KOPT-K1 (cell line): ENCODE data around the gene MEI1.
"Not testable (repeated sequence)": the region's sequence is repeated elsewhere in the genome, so short reads cannot be mapped to it uniquely, and the experiment has no call there.

Source experiments
- H3K27ac ChIP-seq: fragments of 200-600 bp; sonication (generic); 2 replicates; pipeline ENCODE4 v1.5.1; 2016; ENCODE audit warnings: antibody characterized with exemption, mild to moderate bottlenecking, low read depth, low read length; ENCODE audit not compliant: poor library complexity, severe bottlenecking
- H3K36me3 ChIP-seq: fragments of 200-600 bp; sonication (generic); 2 replicates; pipeline ENCODE4 v1.5.1; 2017; ENCODE audit warnings: antibody characterized with exemption, mild to moderate bottlenecking, low read length, moderate library complexity; ENCODE audit not compliant: insufficient read depth
- H3K9me3 ChIP-seq: fragments of 200-600 bp; sonication (generic); 2 replicates; pipeline ENCODE4 v1.5.1; 2017; ENCODE audit warnings: antibody characterized with exemption, low read length, mild to moderate bottlenecking; ENCODE audit not compliant: insufficient read depth, poor library complexity, severe bottlenecking

The MEI1 gene

DNA sequence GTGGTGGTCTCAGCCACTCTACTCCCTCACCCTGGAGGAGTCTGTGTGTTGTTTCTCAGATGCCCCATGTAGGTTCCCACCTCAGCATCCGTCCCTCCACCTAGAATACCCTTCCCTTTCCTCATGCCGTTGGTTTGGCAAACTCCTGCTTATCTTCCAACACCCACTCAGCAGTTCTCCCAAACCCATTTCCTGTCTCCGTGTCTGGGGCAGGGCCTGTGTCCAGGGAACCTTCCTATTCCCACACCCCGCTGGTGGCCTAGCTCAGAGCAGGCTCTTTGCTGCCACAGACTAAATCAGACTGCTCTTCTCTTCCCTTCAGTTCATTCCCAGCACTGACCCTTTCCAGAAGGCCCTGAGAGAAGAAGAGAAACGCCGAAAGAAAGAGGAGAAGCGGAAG lies 126.1 kb downstream of the MEI1 start:
- Histone ChIP-seq H3K36me3 (peaks cover 62% of the 10 kb centered on the region), H3K9me3 (no peaks in the 10 kb centered on the region), H3K27ac (no peak overlapping the region)

DNA sequence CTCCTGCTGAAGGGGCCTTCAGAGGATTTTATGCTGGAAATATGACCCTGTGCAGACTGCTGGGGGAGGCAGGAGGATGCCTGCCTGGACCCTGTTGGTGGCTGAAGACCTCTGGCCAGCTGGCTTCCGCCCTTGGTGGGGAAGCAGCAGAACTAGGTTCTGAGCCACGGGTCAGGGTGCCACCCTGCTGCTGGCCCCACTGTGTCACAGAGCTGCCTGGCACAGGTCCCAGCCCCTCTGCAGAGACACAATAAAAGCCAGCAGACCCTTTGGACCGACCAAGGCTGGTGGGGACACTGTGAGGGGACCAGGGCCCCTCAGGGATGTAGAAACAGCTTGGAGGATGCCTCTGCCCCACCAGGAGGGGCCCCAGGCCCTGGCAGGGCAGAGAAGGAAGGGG lies 126.7 kb downstream of the MEI1 start:
- Histone ChIP-seq H3K36me3 (peaks cover 55% of the 10 kb centered on the region), H3K9me3 (no peaks in the 10 kb centered on the region), H3K27ac (no peak overlapping the region)

DNA sequence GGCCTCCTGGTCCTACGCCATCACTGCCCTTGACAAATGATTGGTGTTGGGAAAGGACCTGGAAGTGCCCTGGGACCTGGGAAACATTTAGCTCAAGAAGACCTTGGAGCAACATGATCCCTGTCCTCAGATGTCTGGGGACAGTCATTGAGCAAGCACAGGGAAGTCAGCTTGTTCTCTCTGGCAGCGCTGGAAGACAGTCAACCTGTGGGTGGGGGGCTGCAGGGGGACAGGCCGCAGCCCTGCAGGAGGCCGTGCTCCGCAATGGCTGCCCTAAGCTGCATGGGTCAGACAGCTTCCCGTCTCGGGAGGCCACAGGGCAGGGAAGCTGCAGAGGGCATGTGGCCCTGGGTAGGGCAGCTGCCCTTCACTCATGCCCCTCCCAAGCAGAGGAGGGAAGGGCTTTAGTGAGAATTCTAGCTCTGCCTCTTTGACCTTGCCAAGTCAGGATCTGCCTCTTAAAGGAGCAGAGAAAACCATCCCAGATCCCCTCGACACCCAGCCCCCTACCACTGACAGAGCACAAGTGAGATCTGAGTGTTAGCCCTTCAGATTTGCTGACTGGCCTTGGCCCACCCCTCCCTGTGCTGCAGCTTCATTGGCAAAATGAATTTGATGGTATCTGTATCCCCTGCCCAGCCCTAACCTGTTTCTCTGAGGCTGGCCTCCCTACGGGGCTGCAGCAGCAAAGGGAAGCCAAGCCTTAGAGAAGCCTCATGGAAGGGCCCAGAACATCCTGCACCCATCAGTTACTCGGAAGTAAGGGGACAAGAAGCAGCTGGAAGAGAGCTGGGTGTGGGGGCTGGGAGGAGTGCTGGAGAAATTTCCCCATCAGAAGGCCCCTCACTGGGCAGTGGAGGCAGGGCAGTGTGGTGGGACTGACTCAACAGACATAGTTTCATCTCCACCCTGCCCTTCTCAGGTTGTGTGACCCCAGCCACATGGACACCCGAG lies 127.4 kb downstream of the MEI1 start:
- Histone ChIP-seq H3K9me3 (no peaks in the 10 kb centered on the region), H3K27ac (no peak overlapping the region), H3K36me3 (peaks cover 52% of the 10 kb centered on the region)

DNA sequence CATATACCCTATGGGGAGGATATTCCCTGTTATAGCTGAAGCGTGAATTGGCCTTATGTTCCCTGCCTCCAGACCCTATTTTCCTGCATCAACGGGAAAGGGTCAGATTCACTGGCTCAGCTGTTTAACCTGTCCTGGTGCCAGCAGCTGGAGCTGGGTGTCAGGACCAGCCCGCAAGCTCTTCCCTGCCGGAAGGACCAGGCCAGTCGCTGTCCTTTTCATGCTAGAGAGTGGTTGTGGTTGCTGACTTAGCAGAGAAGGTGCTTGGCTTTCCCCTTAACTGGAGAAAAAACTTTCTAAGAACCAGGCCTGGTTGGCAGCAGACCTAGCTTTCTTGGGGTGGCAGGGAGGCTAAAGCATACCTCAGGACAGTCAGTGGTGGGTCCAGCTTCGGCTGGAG lies 128.4 kb downstream of the MEI1 start:
- H3K27ac ChIP-seq: no peak overlapping the region
- peaks cover 43% of the 10 kb centered on the region for H3K36me3 ChIP-seq
- H3K9me3 ChIP-seq: no peaks in the 10 kb centered on the region

- H3K36me3 ChIP-seq: peaks cover 36% of the 10 kb centered on the region
- no peaks in the 10 kb centered on the region for H3K9me3 ChIP-seq
- no peak overlapping the region for H3K27ac ChIP-seq
Observed at GRCh38 chr22:41828516-41828915, 129.2 kb downstream of the MEI1 start.

DNA sequence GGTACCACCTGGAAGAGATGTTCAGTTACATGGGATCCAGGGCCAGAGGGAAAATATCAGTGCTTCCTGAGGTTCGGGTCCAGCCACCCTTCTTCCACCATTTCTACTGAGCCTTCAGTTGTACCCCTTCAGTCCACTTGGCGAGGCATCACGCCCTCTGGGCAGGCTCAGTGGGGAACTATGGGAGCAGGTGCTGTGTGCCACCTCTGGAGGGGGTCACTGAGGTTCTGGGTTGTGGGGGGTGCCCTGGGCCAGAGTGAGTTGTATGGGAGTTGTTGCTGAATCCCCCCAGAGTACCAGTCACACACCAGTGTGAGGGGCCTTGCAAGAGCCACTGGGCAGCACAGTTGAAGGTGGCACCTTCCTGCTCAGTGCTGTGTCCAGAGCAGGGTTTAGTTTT lies 130.9 kb downstream of the MEI1 start:
- no peaks in the 10 kb centered on the region for H3K9me3 ChIP-seq
- H3K36me3 ChIP-seq: peaks cover 25% of the 10 kb centered on the region; the same call in 1 of the 2 replicates
- peak overlapping the region; percentile 7 for H3K27ac ChIP-seq

DNA sequence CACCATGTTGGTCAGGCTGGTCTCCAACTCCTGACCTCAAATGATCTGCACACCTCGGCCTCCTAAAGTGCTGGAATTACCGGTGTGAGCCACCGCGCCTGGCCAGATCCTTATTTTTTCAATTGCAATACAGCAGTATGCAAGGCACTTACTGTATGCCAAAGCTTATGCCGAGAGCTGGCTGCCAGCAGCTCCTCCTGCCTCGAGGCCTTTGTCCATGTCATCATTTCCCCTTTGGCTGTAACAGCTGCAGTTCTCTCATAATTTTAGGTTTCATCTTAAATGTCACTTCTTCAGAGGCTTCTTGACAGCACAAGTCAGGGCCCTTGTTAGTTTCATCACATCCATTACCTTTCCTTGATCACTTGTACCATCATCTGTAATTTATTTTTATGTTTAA lies 132.1 kb downstream of the MEI1 start:
- Histone ChIP-seq H3K27ac (peak overlapping the region; percentile 100), H3K36me3 (peaks cover 24% of the 10 kb centered on the region)

GRCh38 chr22:41831828-41832552 lies 132.7 kb downstream of the MEI1 start:
- peaks cover 24% of the 10 kb centered on the region for H3K36me3 ChIP-seq
- H3K9me3 ChIP-seq: no peaks in the 10 kb centered on the region
- peak overlapping the region; percentile 100 for H3K27ac ChIP-seq

More for the DNA sequence above, 132.1 kb downstream of the MEI1 start:
- no peaks in the 10 kb centered on the region for H3K9me3 ChIP-seq

- H3K36me3 ChIP-seq: peaks cover 26% of the 10 kb centered on the region
- no peaks in the 10 kb centered on the region for H3K9me3 ChIP-seq
Observed at GRCh38 chr22:41832553-41833368, 133.5 kb downstream of the MEI1 start, which contains the start of gene SREBF2. SREBF2 (plus strand) TSS chr22:41833105; CDS start chr22:41833271, 166 bp downstream.

DNA sequence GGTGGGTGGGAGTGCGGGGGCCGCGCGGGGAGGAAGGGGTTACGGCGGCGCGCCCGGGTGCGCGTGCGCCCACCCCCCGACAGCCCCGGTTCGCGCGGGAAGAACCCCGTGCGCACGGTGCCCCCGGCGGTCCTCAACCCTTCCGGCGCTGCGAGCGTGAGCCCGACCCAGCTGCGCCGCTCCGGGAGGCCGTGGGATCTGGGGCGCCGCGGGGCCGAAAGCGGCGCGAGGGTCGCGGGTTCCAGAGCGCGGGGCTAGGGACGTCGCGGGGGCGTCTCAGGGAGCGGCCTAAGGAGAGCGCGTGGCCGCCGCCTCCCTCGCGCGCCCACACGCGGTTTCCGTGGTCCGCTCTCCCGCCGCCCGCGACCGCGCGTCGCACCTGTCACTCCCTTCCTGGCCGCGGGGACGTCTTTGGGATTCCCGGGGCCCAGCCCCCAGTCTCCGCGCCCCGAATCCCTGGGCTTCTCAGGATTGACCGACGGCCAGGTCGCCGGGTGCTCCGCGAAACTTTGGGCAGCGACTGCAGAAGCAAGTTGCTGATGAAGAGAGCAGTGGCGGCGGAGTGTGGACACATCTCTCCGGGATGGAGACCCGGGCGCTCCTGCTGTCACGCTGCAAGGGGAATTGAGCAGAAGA lies 134.2 kb downstream of the MEI1 start:
- Histone ChIP-seq H3K36me3 (peaks cover 34% of the 10 kb centered on the region), H3K27ac (peak overlapping the region; percentile 100), H3K9me3 (no peaks in the 10 kb centered on the region)

More at GRCh38 chr22:41832553-41833368, 133.5 kb downstream of the MEI1 start, which contains the start of gene SREBF2:
- peak within 1 kb of the TSS; percentile 100 for H3K27ac ChIP-seq

GRCh38 chr22:41834005-41834944 lies 135.0 kb downstream of the MEI1 start:
- peaks cover 41% of the 10 kb centered on the region for H3K36me3 ChIP-seq
- peak overlapping the region; percentile 100 for H3K27ac ChIP-seq
- no peaks in the 10 kb centered on the region for H3K9me3 ChIP-seq

DNA sequence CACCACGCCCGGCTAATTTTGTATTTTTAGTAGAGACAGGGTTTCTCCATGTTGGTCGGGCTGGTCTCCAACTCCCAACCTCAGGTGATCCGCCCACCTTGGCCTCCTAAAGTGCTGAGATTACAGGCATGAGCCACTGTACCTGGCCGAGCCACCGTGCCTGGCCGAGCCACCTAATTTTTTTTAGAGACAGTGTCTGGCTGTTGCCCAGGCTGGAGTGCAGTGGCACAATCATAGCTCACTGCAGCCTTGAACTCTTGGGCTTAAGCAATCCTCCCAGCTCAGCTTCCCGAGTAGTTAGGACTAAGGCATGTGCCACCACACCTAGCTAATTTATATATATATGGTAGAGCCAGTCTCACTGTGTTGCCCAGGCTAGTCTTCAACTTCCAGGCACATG lies 136.2 kb downstream of the MEI1 start:
- H3K9me3 ChIP-seq, H3K27ac ChIP-seq: not testable (repeated sequence)
- H3K36me3 ChIP-seq: peaks cover 53% of the 10 kb centered on the region

GRCh38 chr22:41836551-41836950 lies 137.2 kb downstream of the MEI1 start:
- Histone ChIP-seq H3K36me3 (peaks cover 64% of the 10 kb centered on the region), H3K27ac (peak overlapping the region; percentile 1), H3K9me3 (no peaks in the 10 kb centered on the region)
